Adrenal gland (tissue), 12 donors: Measurements from ENCODE around the gene ZIC2. TPM values are rescaled to one million over a fixed set of nuclear protein-coding genes. Genes with fewer than 3 reads are reported as not detected.

Source experiments
- DNase-seq, 7 donors: peaks; one replicate each; pipeline ENCODE4 v3.0.0-alpha.2; 2019 to 2020
- H3K27ac ChIP-seq, 5 donors: fragments of 200-600 bp; sonication (generic) in 4 of 5; 1 replicate in 3 of 5; 2 replicates in 2 of 5; pipeline versions ENCODE4 v1.5.1 to v1.8.0; 2016 to 2020; ENCODE audit warnings: mild to moderate bottlenecking in 1 of 5
- H3K27me3 ChIP-seq: fragments of 200-600 bp; 2 replicates; pipeline ENCODE4 v1.8.0; 2021
- H3K36me3 ChIP-seq, 2 donors: fragments of 200-600 bp; replicated peaks in 1 of 2; 1 replicate in 1 of 2; 2 replicates in 1 of 2; pipeline versions ENCODE4 v1.5.1 to v1.8.0; 2018 to 2022
- H3K4me1 ChIP-seq, 2 donors: fragments of 200-600 bp; replicated peaks in 1 of 2; 1 replicate in 1 of 2; 2 replicates in 1 of 2; pipeline versions ENCODE4 v1.5.1 to v1.8.0; 2018 to 2021
- H3K4me3 ChIP-seq, 4 donors: fragments of 200-600 bp; sonication (generic) in 3 of 4; one replicate each; pipeline ENCODE4 v1.5.1; 2016 to 2018
- H3K9me3 ChIP-seq, 3 donors: fragments of 200-600 bp; sonication (generic) in 1 of 3; replicated peaks in 1 of 3; 1 replicate in 2 of 3; 2 replicates in 1 of 3; pipeline versions ENCODE4 v1.5.1 to v1.8.0; 2016 to 2021
- CTCF ChIP-seq, 6 experiments: fragments of 450-650 bp in 4 of 6; fragments of 200-600 bp in 2 of 6; sonication (generic) in 1 of 6; IDR thresholded peaks; 1 replicate in 5 of 6; 2 replicates in 1 of 6; pipeline versions ENCODE4 v1.5.1 to v1.8.0; 2016 to 2021; ENCODE audit warnings: antibody characterized with exemption in 6 of 6, mild to moderate bottlenecking in 2 of 6, moderate library complexity in 1 of 6
- POLR2A ChIP-seq, 2 donors: fragments of 450-650 bp; IDR thresholded peaks; one replicate each; pipeline ENCODE4 v1.6.1; 2017; ENCODE audit warnings: antibody characterized with exemption in 2 of 2, mild to moderate bottlenecking in 2 of 2, moderate library complexity in 1 of 2
- WGBS, 4 donors: extraction: QIAGEN DNeasy Blood & Tissue Kit in 2 of 4; methylation state at CpG; one replicate each; pipeline versions ENCODE4 v1.1.5 to v1.1.7; 2013 to 2017; 5-methylcytosine and 5-hydroxymethylcytosine counted together
- intact Hi-C, 2 donors: fragments of 100-400 bp; cut with DNase I; formaldehyde crosslinking; loops; one replicate each; pipeline versions ENCODE4 v1.14.1 to v1.15.0; 2022 to 2023
- polyA plus RNA-seq, 3 donors: library from polyadenylated mRNA; stranded (reverse); fragments of 200-250 nt in 2 of 3; fragments of 350-450 nt in 1 of 3; fragmentation: Illumina TruSeq in 1 of 3; extraction: RNeasy Lipid Tissue Mini Kit (QIAGEN cat#74804) in 1 of 3; gene quantifications; one replicate each; pipeline ENCODE4 v1.2.3, GENCODE V29; 2013 to 2014
- total RNA-seq, 9 donors: library from RNA; depleted of rRNA in 4 of 9; stranded (reverse); fragments of >200 nt in 4 of 9; fragments of 120-200 nt in 1 of 9; fragmentation: NEBNext Ultra II Directional in 1 of 9; extraction: Animal tissue kit (Norgen Biotek cat#: 25700) in 1 of 9; gene quantifications; one replicate each; pipeline versions ENCODE4 v1.1.0 to v1.2.4, GENCODE V29; 2013 to 2023
- donor health status: healthy with polysubstance abuse.
- donor health status: Bipolar disorder and iron deficiency.
- donor health status: DM: yes; HTN: yes; CAD: no.
- donor health status: DM: no; HTN: no; CAD: no.
- donor health status: DM: no; HTN: no; CAD: no.
- donor health status: DM: yes; HTN: yes; CAD: no.

ZIC2 gene
- total and polyA plus RNA-seq, 12 donors, result 0.43 to 0.46 TPM; not detected in 10

DNA sequence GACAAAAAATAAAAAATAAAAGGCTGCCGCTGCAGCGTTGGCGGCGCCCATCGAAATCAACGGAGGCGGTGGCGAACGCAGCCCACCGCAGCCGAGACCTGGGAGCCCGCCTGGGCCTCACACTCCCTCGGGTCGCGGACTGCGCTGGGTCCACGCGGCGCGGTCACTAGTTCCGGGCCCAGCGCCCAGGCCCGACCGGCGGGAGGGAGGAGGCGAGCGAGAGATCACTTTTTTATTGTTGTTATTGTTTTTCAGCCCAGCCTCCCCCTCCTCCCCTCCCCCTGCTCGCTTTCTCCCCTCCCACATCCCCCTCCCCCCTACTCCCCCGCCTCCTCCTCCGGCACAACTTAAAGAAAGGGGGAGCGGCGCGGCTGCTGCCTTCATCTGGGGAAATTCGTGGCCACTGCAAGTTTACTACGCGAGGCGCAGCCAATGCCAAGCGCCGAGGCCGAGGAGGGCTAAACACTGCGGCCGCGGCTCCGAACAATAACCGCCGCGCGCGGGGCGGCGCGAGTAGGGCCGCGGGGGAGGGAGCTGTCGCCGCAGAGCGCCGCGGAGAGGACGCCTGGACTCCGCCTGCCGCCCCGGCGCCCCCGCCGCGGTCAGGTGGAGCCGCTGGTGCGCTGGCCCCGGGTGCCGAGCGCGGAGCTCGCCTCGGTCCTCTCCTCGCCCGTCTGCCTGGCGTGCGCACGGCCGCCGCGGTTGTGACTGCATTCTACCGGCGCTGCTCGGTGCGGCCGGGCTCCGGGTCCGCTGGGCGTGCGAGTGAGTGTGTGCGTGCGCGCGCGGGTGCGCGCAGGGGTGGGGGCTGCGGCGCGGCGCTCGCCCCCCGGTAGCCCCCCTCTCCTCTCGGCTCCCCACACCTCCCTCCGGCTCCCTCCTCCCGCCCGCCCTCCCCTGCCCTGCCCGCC, 505 bp upstream of the ZIC2 start:
- Histone ChIP-seq H3K4me1 (peaks cover 19 to 27% of the 10 kb centered on the region in 2 donors), H3K9me3 (no peaks in the 10 kb centered on the region), H3K4me3 (peak overlapping the region in 2 of 4 donors; percentile 26 to 64), H3K36me3 (no peaks in the 10 kb centered on the region), H3K27ac (no peak overlapping the region), H3K27me3 (peaks cover 89% of the 10 kb centered on the region)
- WGBS, 4 donors, result 1 to 3% (median 1%) methylated on average over 28 to 109 of the region's 110 CpGs
- TF ChIP-seq CTCF (IDR thresholded peaks at IDR 0.05) (no peak), POLR2A (IDR thresholded peaks at IDR 0.05) (no peak)
- intact Hi-C loops, result no loop called here
- peak in 1 of 7 donors; percentile 25 for DNase-seq

DNA sequence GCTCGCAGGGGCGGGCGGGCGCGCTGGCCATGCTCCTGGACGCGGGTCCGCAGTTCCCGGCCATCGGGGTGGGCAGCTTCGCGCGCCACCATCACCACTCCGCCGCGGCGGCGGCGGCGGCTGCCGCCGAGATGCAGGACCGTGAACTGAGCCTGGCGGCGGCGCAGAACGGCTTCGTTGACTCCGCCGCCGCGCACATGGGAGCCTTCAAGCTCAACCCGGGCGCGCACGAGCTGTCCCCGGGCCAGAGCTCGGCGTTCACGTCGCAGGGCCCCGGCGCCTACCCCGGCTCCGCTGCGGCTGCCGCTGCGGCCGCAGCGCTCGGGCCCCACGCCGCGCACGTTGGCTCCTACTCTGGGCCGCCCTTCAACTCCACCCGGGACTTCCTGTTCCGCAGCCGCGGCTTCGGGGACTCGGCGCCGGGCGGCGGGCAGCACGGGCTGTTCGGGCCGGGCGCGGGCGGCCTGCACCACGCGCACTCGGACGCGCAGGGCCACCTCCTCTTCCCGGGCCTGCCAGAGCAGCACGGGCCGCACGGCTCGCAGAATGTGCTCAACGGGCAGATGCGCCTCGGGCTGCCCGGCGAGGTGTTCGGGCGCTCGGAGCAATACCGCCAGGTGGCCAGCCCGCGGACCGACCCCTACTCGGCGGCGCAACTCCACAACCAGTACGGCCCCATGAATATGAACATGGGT, 599 bp downstream of the ZIC2 start:
- H3K36me3 ChIP-seq, result no peaks in the 10 kb centered on the region
- intact Hi-C loops, result no loop called here
- DNase-seq, result no peak
- TF ChIP-seq CTCF (IDR thresholded peaks at IDR 0.05), result no peak
- TF ChIP-seq POLR2A (IDR thresholded peaks at IDR 0.05), result no peak
- H3K27ac ChIP-seq, result no peak overlapping the region
- H3K9me3 ChIP-seq, result no peaks in the 10 kb centered on the region
- WGBS, 4 donors, result 0 to 4% (median 2%) methylated on average over 4 to 98 of the region's 98 CpGs
- H3K4me1 ChIP-seq, result peaks cover 19 to 27% of the 10 kb centered on the region in 2 donors
- peak overlapping the region in 1 of 4 donors; percentile 64 for H3K4me3 ChIP-seq
- H3K27me3 ChIP-seq, result peaks cover 89% of the 10 kb centered on the region

DNA sequence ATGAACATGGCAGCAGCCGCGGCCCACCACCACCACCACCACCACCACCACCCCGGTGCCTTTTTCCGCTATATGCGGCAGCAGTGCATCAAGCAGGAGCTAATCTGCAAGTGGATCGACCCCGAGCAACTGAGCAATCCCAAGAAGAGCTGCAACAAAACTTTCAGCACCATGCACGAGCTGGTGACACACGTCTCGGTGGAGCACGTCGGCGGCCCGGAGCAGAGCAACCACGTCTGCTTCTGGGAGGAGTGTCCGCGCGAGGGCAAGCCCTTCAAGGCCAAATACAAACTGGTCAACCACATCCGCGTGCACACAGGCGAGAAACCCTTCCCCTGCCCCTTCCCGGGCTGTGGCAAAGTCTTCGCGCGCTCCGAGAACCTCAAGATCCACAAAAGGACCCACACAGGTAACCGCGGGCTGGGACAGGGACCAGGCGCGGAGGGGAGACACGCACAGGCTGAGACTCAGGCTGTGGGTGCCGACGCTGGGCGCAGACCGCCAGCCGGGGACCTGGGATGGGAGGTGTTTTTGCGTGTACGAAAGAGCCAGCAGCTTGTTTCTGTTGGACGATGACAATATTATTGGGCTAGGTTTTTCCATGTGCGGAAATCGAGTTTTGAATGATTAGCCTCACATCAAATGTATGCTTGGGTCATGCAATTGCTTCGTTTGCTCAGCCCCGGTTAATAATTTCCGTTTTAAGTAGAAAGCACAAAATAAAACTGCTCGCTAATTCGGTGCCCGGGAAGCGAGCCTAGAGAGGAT, 1.3 kb downstream of the ZIC2 start:
- intact Hi-C loops, result no loop called here
- TF ChIP-seq CTCF (IDR thresholded peaks at IDR 0.05) (no peak), POLR2A (IDR thresholded peaks at IDR 0.05) (no peak)
- no peak for DNase-seq
- no peaks in the 10 kb centered on the region for H3K9me3 ChIP-seq
- 12 to 16% (median 13%) methylated on average over 27 to 48 of the region's 48 CpGs for WGBS, 4 donors
- H3K27me3 ChIP-seq, result peaks cover 89% of the 10 kb centered on the region
- peaks cover 19 to 27% of the 10 kb centered on the region in 2 donors for H3K4me1 ChIP-seq
- no peak overlapping the region for H3K27ac ChIP-seq
- H3K4me3 ChIP-seq, result no peak overlapping the region
- H3K36me3 ChIP-seq, result no peaks in the 10 kb centered on the region
